ENCODE measurements around the gene SEMA6A. TPM values are rescaled to one million over a fixed set of nuclear protein-coding genes. Genes with fewer than 3 reads are reported as not detected.

The SEMA6A gene
- polyA plus RNA-seq, 2 donors = 1.4 to 1.6 TPM

DNA sequence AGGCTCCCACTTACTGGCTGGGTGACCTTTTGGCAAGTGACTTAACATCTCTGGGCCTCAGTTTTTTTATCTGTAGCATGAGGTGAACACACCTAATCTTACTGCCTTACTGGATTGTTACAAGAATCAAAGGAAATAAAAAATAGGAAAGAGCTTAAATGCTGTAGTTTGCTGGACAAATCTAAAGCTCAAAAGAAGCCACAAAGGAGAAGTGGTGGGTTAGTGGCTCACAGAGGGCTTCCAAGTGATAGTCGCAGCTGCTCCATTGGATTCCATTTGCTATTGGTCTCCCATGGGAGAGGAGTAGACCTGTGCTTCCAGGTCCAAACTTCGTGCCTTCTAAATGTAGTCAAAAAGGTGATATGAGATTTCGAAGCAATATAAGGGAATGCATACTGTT lies 123.6 kb downstream of the SEMA6A start:
- Histone ChIP-seq H3K27ac (ENCODE audit: low read depth in 2 of 2, low read length in 1 of 2) (no peak overlapping the region), H3K9me3 (ENCODE audit: control insufficient read depth in 2 of 2, insufficient read depth in 1 of 2, low read depth in 1 of 2, low read length in 1 of 2) (no peaks in the 10 kb centered on the region), H3K27me3 (ENCODE audit: control insufficient read depth in 1 of 2, insufficient read depth in 2 of 2, low read length in 2 of 2) (no peaks in the 10 kb centered on the region), H3K36me3 (ENCODE audit: control insufficient read depth in 2 of 2, insufficient read depth in 2 of 2, low read length in 1 of 2) (peaks cover 0 to 16% of the 10 kb centered on the region in 2 donors), H3K4me1 (ENCODE audit: control insufficient read depth in 2 of 2, insufficient read depth in 2 of 2, low read length in 1 of 2) (peaks cover 0 to 4% of the 10 kb centered on the region in 2 donors), H3K4me3 (ENCODE audit: low read depth in 1 of 2, low read length in 2 of 2) (no peak overlapping the region)
- WGBS, 2 donors = 94 to 96% methylated on average over 3 of the region's 3 CpGs

- peaks cover 0 to 6% of the 10 kb centered on the region in 2 donors for H3K4me1 ChIP-seq (ENCODE audit: control insufficient read depth in 2 of 2, insufficient read depth in 2 of 2, low read length in 1 of 2)
- H3K4me3 ChIP-seq (ENCODE audit: low read depth in 1 of 2, low read length in 2 of 2) = no peak overlapping the region
- no peak overlapping the region for H3K27ac ChIP-seq (ENCODE audit: low read depth in 2 of 2, low read length in 1 of 2)
- peaks cover 0 to 16% of the 10 kb centered on the region in 2 donors for H3K36me3 ChIP-seq (ENCODE audit: control insufficient read depth in 2 of 2, insufficient read depth in 2 of 2, low read length in 1 of 2)
- no peaks in the 10 kb centered on the region for H3K27me3 ChIP-seq (ENCODE audit: control insufficient read depth in 1 of 2, insufficient read depth in 2 of 2, low read length in 2 of 2)
- H3K9me3 ChIP-seq (ENCODE audit: control insufficient read depth in 2 of 2, insufficient read depth in 1 of 2, low read depth in 1 of 2, low read length in 1 of 2) = no peaks in the 10 kb centered on the region
- WGBS, 2 donors = 91 to 96% methylated on average over 3 of the region's 3 CpGs
These were observed 125.2 kb downstream of the SEMA6A start for GRCh38 chr5:116449458-116449857.

DNA sequence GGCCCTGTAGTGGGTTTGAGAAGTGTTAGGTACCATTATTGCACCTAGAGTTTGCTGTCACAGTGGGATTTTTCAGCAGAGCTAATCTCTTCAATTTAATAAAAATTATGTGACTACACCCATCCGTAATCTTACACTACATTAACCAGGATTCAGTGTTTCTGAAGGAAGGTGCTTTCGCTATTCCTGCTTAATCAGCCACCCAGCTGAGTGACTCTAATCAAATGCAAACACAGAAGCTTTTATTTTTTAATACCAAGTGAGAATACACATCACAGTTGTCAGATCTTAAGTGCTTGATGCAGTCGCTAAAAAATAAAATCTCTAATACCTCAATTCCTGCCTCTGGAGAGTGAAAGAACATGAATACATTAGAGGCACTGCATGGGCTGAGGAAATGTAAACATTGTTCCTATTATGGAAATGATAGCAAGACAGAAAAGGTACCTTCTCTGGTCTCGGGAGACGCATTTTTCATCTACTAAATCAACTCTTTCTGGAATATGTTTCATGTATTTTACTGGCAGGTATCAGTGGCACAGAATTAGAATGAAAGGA lies 125.7 kb downstream of the SEMA6A start:
- Histone ChIP-seq H3K9me3 (ENCODE audit: control insufficient read depth in 2 of 2, insufficient read depth in 1 of 2, low read depth in 1 of 2, low read length in 1 of 2) (no peaks in the 10 kb centered on the region), H3K27ac (ENCODE audit: low read depth in 2 of 2, low read length in 1 of 2) (no peak overlapping the region), H3K36me3 (ENCODE audit: control insufficient read depth in 2 of 2, insufficient read depth in 2 of 2, low read length in 1 of 2) (peaks cover 0 to 16% of the 10 kb centered on the region in 2 donors), H3K4me3 (ENCODE audit: low read depth in 1 of 2, low read length in 2 of 2) (no peak overlapping the region), H3K27me3 (ENCODE audit: control insufficient read depth in 1 of 2, insufficient read depth in 2 of 2, low read length in 2 of 2) (no peaks in the 10 kb centered on the region), H3K4me1 (ENCODE audit: control insufficient read depth in 2 of 2, insufficient read depth in 2 of 2, low read length in 1 of 2) (peaks cover 0 to 6% of the 10 kb centered on the region in 2 donors)
- WGBS, 2 donors = 77 to 86% methylated on average over 5 of the region's 5 CpGs

- no peaks in the 10 kb centered on the region for H3K27me3 ChIP-seq (ENCODE audit: control insufficient read depth in 1 of 2, insufficient read depth in 2 of 2, low read length in 2 of 2)
- WGBS, 2 donors = 81 to 88% methylated on average over 4 of the region's 4 CpGs
- peaks cover 0 to 16% of the 10 kb centered on the region in 2 donors for H3K36me3 ChIP-seq (ENCODE audit: control insufficient read depth in 2 of 2, insufficient read depth in 2 of 2, low read length in 1 of 2)
- no peak overlapping the region for H3K27ac ChIP-seq (ENCODE audit: low read depth in 2 of 2, low read length in 1 of 2)
- H3K9me3 ChIP-seq (ENCODE audit: control insufficient read depth in 2 of 2, insufficient read depth in 1 of 2, low read depth in 1 of 2, low read length in 1 of 2) = no peaks in the 10 kb centered on the region
- H3K4me3 ChIP-seq (ENCODE audit: low read depth in 1 of 2, low read length in 2 of 2) = no peak overlapping the region
- H3K4me1 ChIP-seq (ENCODE audit: control insufficient read depth in 2 of 2, insufficient read depth in 2 of 2, low read length in 1 of 2) = peaks cover 0 to 6% of the 10 kb centered on the region in 2 donors
These were observed 126.2 kb downstream of the SEMA6A start for GRCh38 chr5:116448450-116448849.

GRCh38 chr5:116446356-116447005 lies 128.1 kb downstream of the SEMA6A start:
- Histone ChIP-seq H3K4me3 (ENCODE audit: low read depth in 1 of 2, low read length in 2 of 2) (no peak overlapping the region), H3K4me1 (ENCODE audit: control insufficient read depth in 2 of 2, insufficient read depth in 2 of 2, low read length in 1 of 2) (peaks cover 0 to 3% of the 10 kb centered on the region in 2 donors), H3K27ac (ENCODE audit: low read depth in 2 of 2, low read length in 1 of 2) (no peak overlapping the region), H3K27me3 (ENCODE audit: control insufficient read depth in 1 of 2, insufficient read depth in 2 of 2, low read length in 2 of 2) (no peaks in the 10 kb centered on the region), H3K9me3 (ENCODE audit: control insufficient read depth in 2 of 2, insufficient read depth in 1 of 2, low read depth in 1 of 2, low read length in 1 of 2) (no peaks in the 10 kb centered on the region), H3K36me3 (ENCODE audit: control insufficient read depth in 2 of 2, insufficient read depth in 2 of 2, low read length in 1 of 2) (peaks cover 0 to 16% of the 10 kb centered on the region in 2 donors)
- 97 to 98% methylated on average over 32 of the region's 32 CpGs for WGBS, 2 donors

- Histone ChIP-seq H3K27ac (ENCODE audit: low read depth in 2 of 2, low read length in 1 of 2) (no peak overlapping the region), H3K4me3 (ENCODE audit: low read depth in 1 of 2, low read length in 2 of 2) (no peak overlapping the region), H3K36me3 (ENCODE audit: control insufficient read depth in 2 of 2, insufficient read depth in 2 of 2, low read length in 1 of 2) (peaks cover 0 to 16% of the 10 kb centered on the region in 2 donors), H3K4me1 (ENCODE audit: control insufficient read depth in 2 of 2, insufficient read depth in 2 of 2, low read length in 1 of 2) (peaks cover 0 to 3% of the 10 kb centered on the region in 2 donors), H3K27me3 (ENCODE audit: control insufficient read depth in 1 of 2, insufficient read depth in 2 of 2, low read length in 2 of 2) (no peaks in the 10 kb centered on the region), H3K9me3 (ENCODE audit: control insufficient read depth in 2 of 2, insufficient read depth in 1 of 2, low read depth in 1 of 2, low read length in 1 of 2) (no peaks in the 10 kb centered on the region)
- 99 to 100% methylated on average over 2 of the region's 2 CpGs for WGBS, 2 donors
These were observed 129.3 kb downstream of the SEMA6A start for GRCh38 chr5:116445311-116445710.

GRCh38 chr5:116444373-116445295 lies 130.0 kb downstream of the SEMA6A start:
- Histone ChIP-seq H3K36me3 (ENCODE audit: control insufficient read depth in 2 of 2, insufficient read depth in 2 of 2, low read length in 1 of 2) (peaks cover 0 to 16% of the 10 kb centered on the region in 2 donors), H3K27me3 (ENCODE audit: control insufficient read depth in 1 of 2, insufficient read depth in 2 of 2, low read length in 2 of 2) (no peaks in the 10 kb centered on the region), H3K4me1 (ENCODE audit: control insufficient read depth in 2 of 2, insufficient read depth in 2 of 2, low read length in 1 of 2) (peaks cover 0 to 3% of the 10 kb centered on the region in 2 donors), H3K9me3 (ENCODE audit: control insufficient read depth in 2 of 2, insufficient read depth in 1 of 2, low read depth in 1 of 2, low read length in 1 of 2) (no peaks in the 10 kb centered on the region), H3K27ac (ENCODE audit: low read depth in 2 of 2, low read length in 1 of 2) (no peak overlapping the region), H3K4me3 (ENCODE audit: low read depth in 1 of 2, low read length in 2 of 2) (no peak overlapping the region)
- 78 to 80% methylated on average over 14 of the region's 14 CpGs for WGBS, 2 donors

- H3K9me3 ChIP-seq (ENCODE audit: control insufficient read depth in 2 of 2, insufficient read depth in 1 of 2, low read depth in 1 of 2, low read length in 1 of 2) = no peaks in the 10 kb centered on the region
- H3K27ac ChIP-seq (ENCODE audit: low read depth in 2 of 2, low read length in 1 of 2) = no peak overlapping the region
- peaks cover 0 to 3% of the 10 kb centered on the region in 2 donors for H3K4me1 ChIP-seq (ENCODE audit: control insufficient read depth in 2 of 2, insufficient read depth in 2 of 2, low read length in 1 of 2)
- H3K4me3 ChIP-seq (ENCODE audit: low read depth in 1 of 2, low read length in 2 of 2) = no peak overlapping the region
- 79 to 86% methylated on average over 3 of the region's 3 CpGs for WGBS, 2 donors
- no peaks in the 10 kb centered on the region for H3K27me3 ChIP-seq (ENCODE audit: control insufficient read depth in 1 of 2, insufficient read depth in 2 of 2, low read length in 2 of 2)
- H3K36me3 ChIP-seq (ENCODE audit: control insufficient read depth in 2 of 2, insufficient read depth in 2 of 2, low read length in 1 of 2) = peaks cover 0 to 16% of the 10 kb centered on the region in 2 donors
These were observed 131.6 kb downstream of the SEMA6A start for GRCh38 chr5:116442931-116443551.

- no peaks in the 10 kb centered on the region for H3K27me3 ChIP-seq (ENCODE audit: control insufficient read depth in 1 of 2, insufficient read depth in 2 of 2, low read length in 2 of 2)
- H3K9me3 ChIP-seq (ENCODE audit: control insufficient read depth in 2 of 2, insufficient read depth in 1 of 2, low read depth in 1 of 2, low read length in 1 of 2) = no peaks in the 10 kb centered on the region
- 48% methylated on average over 3 of the region's 3 CpGs for WGBS, 2 donors
- peaks cover 0 to 9% of the 10 kb centered on the region in 2 donors for H3K36me3 ChIP-seq (ENCODE audit: control insufficient read depth in 2 of 2, insufficient read depth in 2 of 2, low read length in 1 of 2)
- H3K4me3 ChIP-seq (ENCODE audit: low read depth in 1 of 2, low read length in 2 of 2) = no peak overlapping the region
- peaks cover 0 to 3% of the 10 kb centered on the region in 2 donors for H3K4me1 ChIP-seq (ENCODE audit: control insufficient read depth in 2 of 2, insufficient read depth in 2 of 2, low read length in 1 of 2)
- H3K27ac ChIP-seq (ENCODE audit: low read depth in 2 of 2, low read length in 1 of 2) = no peak overlapping the region
These were observed 132.5 kb downstream of the SEMA6A start for GRCh38 chr5:116442095-116442534.
